Ishikawa (cell line): Measurements from ENCODE around the gene DDX39A.

Experiments used
- CEBPB ChIP-seq: IDR thresholded peaks from 2 replicates; pipeline ENCODE4 v1.6.1; 2012
- EP300 ChIP-seq: IDR thresholded peaks from 2 replicates; pipeline ENCODE4 v1.6.1; 2012; ENCODE audit warnings: borderline replicate concordance
- TEAD4 ChIP-seq: IDR thresholded peaks from 2 replicates; pipeline ENCODE4 v1.6.1; 2012
- TF ChIP-seq, protein P1 (sequence below): IDR thresholded peaks from 2 replicates; pipeline ENCODE4 v1.6.1; 2012

GRCh38 chr19:14366529-14366928 lies 52.6 kb downstream of the DDX39A start:
- TF ChIP-seq TEAD4 (no peak), CEBPB (no peak), EP300 (no peak)
- TF ChIP-seq, protein P1, sequence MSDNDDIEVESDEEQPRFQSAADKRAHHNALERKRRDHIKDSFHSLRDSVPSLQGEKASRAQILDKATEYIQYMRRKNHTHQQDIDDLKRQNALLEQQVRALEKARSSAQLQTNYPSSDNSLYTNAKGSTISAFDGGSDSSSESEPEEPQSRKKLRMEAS = peak; percentile 85
